GM12878 (cell line): ENCODE measurements around the gene PPP1R7. TPM values are rescaled to one million over a fixed set of nuclear protein-coding genes. Genes with fewer than 3 reads are reported as not detected.

Source experiments
- ATF3 ChIP-seq: IDR thresholded peaks from 2 replicates; pipeline ENCODE4 v1.6.1; 2011; ENCODE audit warnings: low read depth, mild to moderate bottlenecking, low read length, moderate library complexity, borderline replicate concordance; ENCODE audit errors: extremely low read depth
- CBFB ChIP-seq: IDR thresholded peaks from 2 replicates; pipeline ENCODE4 v1.6.1; 2016; ENCODE audit warnings: antibody characterized with exemption, low read depth
- CBX3 ChIP-seq: fragments of 200-600 bp; sonication (generic); IDR thresholded peaks from 2 replicates; pipeline ENCODE4 v1.6.1; 2016; ENCODE audit warnings: low read depth, borderline replicate concordance
- CTCF ChIP-seq, 3 experiments: IDR thresholded peaks in 2 of 3; conservative IDR thresholded peaks in 1 of 3; 2 replicates each; pipeline ENCODE4 v1.5.1; 2011; ENCODE audit warnings: low read depth in 3 of 3, low read length in 3 of 3, mild to moderate bottlenecking in 3 of 3, control low read depth in 2 of 3, moderate library complexity in 2 of 3, inconsistent platforms in 1 of 3, mixed read lengths in 1 of 3; ENCODE audit not compliant: control insufficient read depth in 2 of 3, insufficient read depth in 1 of 3; ENCODE audit errors: extremely low read depth in 1 of 3
- MEF2A ChIP-seq: IDR thresholded peaks from 2 replicates; pipeline ENCODE4 v1.6.1; 2011; ENCODE audit warnings: low read depth, mild to moderate bottlenecking, low read length, moderate library complexity; ENCODE audit not compliant: insufficient read depth
- MTA3 ChIP-seq: IDR thresholded peaks from 2 replicates; pipeline ENCODE4 v1.6.1; 2012; ENCODE audit warnings: low read length, inconsistent platforms, borderline replicate concordance
- NR2C1 ChIP-seq: fragments of 450-650 bp; IDR thresholded peaks from 2 replicates; pipeline ENCODE4 v1.6.1; 2017; ENCODE audit warnings: antibody characterized with exemption, mild to moderate bottlenecking, moderate library complexity
- POU2F2 ChIP-seq: IDR thresholded peaks from 3 replicates; pipeline ENCODE4 v1.6.1; 2011; ENCODE audit warnings: low read depth, mild to moderate bottlenecking, low read length, borderline replicate concordance
- SREBF1 ChIP-seq: IDR thresholded peaks from 2 replicates; pipeline ENCODE4 v1.6.1; 2012; ENCODE audit warnings: mild to moderate bottlenecking, low read length
- ZNF217 ChIP-seq: fragments of 450-650 bp; IDR thresholded peaks from 2 replicates; pipeline ENCODE4 v1.6.1; 2017; ENCODE audit warnings: antibody characterized with exemption, mild to moderate bottlenecking
- polyA plus RNA-seq, 11 experiments: library from polyadenylated mRNA; depleted of rRNA in 4 of 11; unstranded in 6 of 11; stranded (reverse) in 5 of 11; fragments of >200 nt; fragmentation: Nextera tagmentation in 4 of 11; fragmentation: Illumina TruSeq in 1 of 11; extraction: Ambion mirVana in 4 of 11; extraction: Trizol in 1 of 11; gene quantifications; 1 replicate in 1 of 11; 2 replicates in 10 of 11; pipeline versions ENCODE4 v1.2.1 to v1.2.3, GENCODE V29; 2011 to 2016; ENCODE audit warnings: inconsistent platforms in 2 of 11, missing spikeins in 2 of 11, low read depth in 1 of 11
- small RNA-seq: library from RNA; depleted of rRNA; stranded (forward); fragments of <200 nt; gene quantifications from one replicate; pipeline ENCODE3, GENCODE V24; 2014
- total RNA-seq, 4 experiments: library from RNA; depleted of rRNA in 3 of 4; stranded (reverse); fragments of >200 nt in 3 of 4; fragmentation: Illumina TruSeq in 1 of 4; extraction: Trizol in 1 of 4; gene quantifications; 2 replicates each; pipeline versions ENCODE4 v1.2.1 to v1.2.3, GENCODE V29; 2013 to 2021

The PPP1R7 gene
- total and polyA plus RNA-seq, 10 of the 15 experiments (the other 5 are each of a cell fraction or from before 2014, with no cell fraction given) = 78.5 to 174 (median 93.7) TPM

- TF ChIP-seq NR2C1 (no peak), ZNF217 (no peak), CTCF (IDR thresholded peaks at IDR 0.05 in 2 of 3, conservative IDR thresholded peaks at IDR 0.05 in 1 of 3; ENCODE audit: control insufficient read depth in 2 of 3, extremely low read depth in 1 of 3, insufficient read depth in 1 of 3, low read depth in 3 of 3, low read length in 3 of 3) (no peak), ATF3 (no peak), CBX3 (no peak), MTA3 (no peak), MEF2A (no peak), CBFB (no peak), POU2F2 (no peak), SREBF1 (no peak)
Measured at GRCh38 chr2:241232736-241233575, 82.7 kb downstream of the PPP1R7 start (continued).

Small RNAs within 50 kb of the gene (small RNA-seq; reads per million reads assigned to genes)
- gene AC005237.2 = not detected

Other genes with a start within 250 kb of the PPP1R7 start
Only the 7 nearest of the 8 such genes appear.
- gene SNED1, start 151.8 kb upstream of the PPP1R7 start, total RNA-seq (2014; rRNA removed) = 4.4 and 7.6 TPM in 2 replicates
- gene SNED1, start 151.8 kb upstream of the PPP1R7 start, total RNA-seq (2014; rRNA removed; fragmentation: Illumina TruSeq; extraction: Trizol) = 3.4 TPM in 2 replicates
- 5.5 and 7.3 TPM in 2 replicates for gene SNED1, start 151.8 kb upstream of the PPP1R7 start, total RNA-seq (2021)
- gene SNED1, start 151.8 kb upstream of the PPP1R7 start, polyA plus RNA-seq (2011; rRNA removed) = 3.6 and 4.4 TPM in 2 replicates
- gene SNED1, start 151.8 kb upstream of the PPP1R7 start, polyA plus RNA-seq (2014; fragmentation: Illumina TruSeq; extraction: Trizol) = 0.17 and 1.3 TPM in 2 replicates
- gene SNED1, start 151.8 kb upstream of the PPP1R7 start, polyA plus RNA-seq (2014; fragmentation: Nextera tagmentation; extraction: Ambion mirVana) = under 1 TPM; 0.05 to 0.18 TPM
- gene SNED1, start 151.8 kb upstream of the PPP1R7 start, polyA plus RNA-seq (2014; rRNA removed) = 6.5 and 8.4 TPM in 2 replicates
- 1 to 10 TPM; 1.7 to 2.5 TPM for gene SNED1, start 151.8 kb upstream of the PPP1R7 start, polyA plus RNA-seq (2016; fragmentation: Nextera tagmentation; extraction: Ambion mirVana)
- gene MTERF4, start 48.2 kb upstream of the PPP1R7 start, total RNA-seq (2014; rRNA removed) = 35.5 and 37.5 TPM in 2 replicates
- 52.0 and 56.3 TPM in 2 replicates for gene MTERF4, start 48.2 kb upstream of the PPP1R7 start, total RNA-seq (2014; rRNA removed; fragmentation: Illumina TruSeq; extraction: Trizol)
- gene MTERF4, start 48.2 kb upstream of the PPP1R7 start, total RNA-seq (2021) = 35.2 and 38.7 TPM in 2 replicates
- 63.6 and 66.4 TPM in 2 replicates for gene MTERF4, start 48.2 kb upstream of the PPP1R7 start, polyA plus RNA-seq (2011; rRNA removed)
- 69.1 and 85.4 TPM in 2 replicates for gene MTERF4, start 48.2 kb upstream of the PPP1R7 start, polyA plus RNA-seq (2014; fragmentation: Illumina TruSeq; extraction: Trizol)
- gene MTERF4, start 48.2 kb upstream of the PPP1R7 start, polyA plus RNA-seq (2014; fragmentation: Nextera tagmentation; extraction: Ambion mirVana) = 10 to 100 TPM; 36.7 to 45.0 TPM
- gene MTERF4, start 48.2 kb upstream of the PPP1R7 start, polyA plus RNA-seq (2014; rRNA removed) = 66.8 and 68.2 TPM in 2 replicates
- 10 to 100 TPM; 44.7 to 46.0 TPM for gene MTERF4, start 48.2 kb upstream of the PPP1R7 start, polyA plus RNA-seq (2016; fragmentation: Nextera tagmentation; extraction: Ambion mirVana)
- 32.6 and 35.2 TPM in 2 replicates for gene PASK, start 995 bp upstream of the PPP1R7 start, total RNA-seq (2014; rRNA removed)
- 21.7 and 21.8 TPM in 2 replicates for gene PASK, start 995 bp upstream of the PPP1R7 start, total RNA-seq (2014; rRNA removed; fragmentation: Illumina TruSeq; extraction: Trizol)
- gene PASK, start 995 bp upstream of the PPP1R7 start, total RNA-seq (2021) = 49.6 and 54.9 TPM in 2 replicates
- 59.4 and 62.2 TPM in 2 replicates for gene PASK, start 995 bp upstream of the PPP1R7 start, polyA plus RNA-seq (2011; rRNA removed)
- gene PASK, start 995 bp upstream of the PPP1R7 start, polyA plus RNA-seq (2014; fragmentation: Illumina TruSeq; extraction: Trizol) = 24.3 and 29.5 TPM in 2 replicates
- gene PASK, start 995 bp upstream of the PPP1R7 start, polyA plus RNA-seq (2014; fragmentation: Nextera tagmentation; extraction: Ambion mirVana) = 10 to 100 TPM in 1 of 2 experiments, 1 to 10 TPM in 1; 9.6 to 10.8 TPM
- 36.7 and 42.0 TPM in 2 replicates for gene PASK, start 995 bp upstream of the PPP1R7 start, polyA plus RNA-seq (2014; rRNA removed)
- 10 to 100 TPM; 25.0 to 27.6 TPM for gene PASK, start 995 bp upstream of the PPP1R7 start, polyA plus RNA-seq (2016; fragmentation: Nextera tagmentation; extraction: Ambion mirVana)
- gene ANO7, start 38.2 kb downstream of the PPP1R7 start, total RNA-seq (2014; rRNA removed) = 0.49 and 0.56 TPM in 2 replicates
- gene ANO7, start 38.2 kb downstream of the PPP1R7 start, total RNA-seq (2014; rRNA removed; fragmentation: Illumina TruSeq; extraction: Trizol) = 0.18 and 0.22 TPM in 2 replicates
- gene ANO7, start 38.2 kb downstream of the PPP1R7 start, total RNA-seq (2021) = 0.88 and 1.4 TPM in 2 replicates
- 0.56 and 1.2 TPM in 2 replicates for gene ANO7, start 38.2 kb downstream of the PPP1R7 start, polyA plus RNA-seq (2011; rRNA removed)
- 0.24 and 0.35 TPM in 2 replicates for gene ANO7, start 38.2 kb downstream of the PPP1R7 start, polyA plus RNA-seq (2014; fragmentation: Illumina TruSeq; extraction: Trizol)
- under 1 TPM; 0.08 to 0.11 TPM for gene ANO7, start 38.2 kb downstream of the PPP1R7 start, polyA plus RNA-seq (2014; fragmentation: Nextera tagmentation; extraction: Ambion mirVana)
- gene ANO7, start 38.2 kb downstream of the PPP1R7 start, polyA plus RNA-seq (2014; rRNA removed) = 0.47 and 1.1 TPM in 2 replicates
- under 1 TPM; 0.40 to 0.50 TPM for gene ANO7, start 38.2 kb downstream of the PPP1R7 start, polyA plus RNA-seq (2016; fragmentation: Nextera tagmentation; extraction: Ambion mirVana)
- gene HDLBP, start 165.2 kb downstream of the PPP1R7 start, total RNA-seq (2014; rRNA removed) = 275 and 279 TPM in 2 replicates
- 233 and 234 TPM in 2 replicates for gene HDLBP, start 165.2 kb downstream of the PPP1R7 start, total RNA-seq (2014; rRNA removed; fragmentation: Illumina TruSeq; extraction: Trizol)
- 344 and 348 TPM in 2 replicates for gene HDLBP, start 165.2 kb downstream of the PPP1R7 start, total RNA-seq (2021)
- 88.3 and 135 TPM in 2 replicates for gene HDLBP, start 165.2 kb downstream of the PPP1R7 start, polyA plus RNA-seq (2011; rRNA removed)
- 306 and 383 TPM in 2 replicates for gene HDLBP, start 165.2 kb downstream of the PPP1R7 start, polyA plus RNA-seq (2014; fragmentation: Illumina TruSeq; extraction: Trizol)
- gene HDLBP, start 165.2 kb downstream of the PPP1R7 start, polyA plus RNA-seq (2014; fragmentation: Nextera tagmentation; extraction: Ambion mirVana) = 10 to 100 TPM; 19.5 to 56.8 TPM
- 166 and 180 TPM in 2 replicates for gene HDLBP, start 165.2 kb downstream of the PPP1R7 start, polyA plus RNA-seq (2014; rRNA removed)
- 100 to 1,000 TPM; 264 to 273 TPM for gene HDLBP, start 165.2 kb downstream of the PPP1R7 start, polyA plus RNA-seq (2016; fragmentation: Nextera tagmentation; extraction: Ambion mirVana)
- gene SEPTIN2, start 165.5 kb downstream of the PPP1R7 start, total RNA-seq (2014; rRNA removed) = 228 and 270 TPM in 2 replicates
- 248 and 251 TPM in 2 replicates for gene SEPTIN2, start 165.5 kb downstream of the PPP1R7 start, total RNA-seq (2014; rRNA removed; fragmentation: Illumina TruSeq; extraction: Trizol)
- 222 and 244 TPM in 2 replicates for gene SEPTIN2, start 165.5 kb downstream of the PPP1R7 start, total RNA-seq (2021)
- 474 and 566 TPM in 2 replicates for gene SEPTIN2, start 165.5 kb downstream of the PPP1R7 start, polyA plus RNA-seq (2011; rRNA removed)
- 354 and 392 TPM in 2 replicates for gene SEPTIN2, start 165.5 kb downstream of the PPP1R7 start, polyA plus RNA-seq (2014; fragmentation: Illumina TruSeq; extraction: Trizol)
- 100 to 1,000 TPM; 169 to 174 TPM for gene SEPTIN2, start 165.5 kb downstream of the PPP1R7 start, polyA plus RNA-seq (2014; fragmentation: Nextera tagmentation; extraction: Ambion mirVana)
- 232 and 290 TPM in 2 replicates for gene SEPTIN2, start 165.5 kb downstream of the PPP1R7 start, polyA plus RNA-seq (2014; rRNA removed)
- 100 to 1,000 TPM; 315 to 334 TPM for gene SEPTIN2, start 165.5 kb downstream of the PPP1R7 start, polyA plus RNA-seq (2016; fragmentation: Nextera tagmentation; extraction: Ambion mirVana)
- 36.0 and 45.0 TPM in 2 replicates for gene FARP2, start 205.8 kb downstream of the PPP1R7 start, total RNA-seq (2014; rRNA removed)
- 32.7 and 36.8 TPM in 2 replicates for gene FARP2, start 205.8 kb downstream of the PPP1R7 start, total RNA-seq (2014; rRNA removed; fragmentation: Illumina TruSeq; extraction: Trizol)
- gene FARP2, start 205.8 kb downstream of the PPP1R7 start, total RNA-seq (2021) = 62.6 and 67.5 TPM in 2 replicates
- gene FARP2, start 205.8 kb downstream of the PPP1R7 start, polyA plus RNA-seq (2011; rRNA removed) = 47.1 and 51.8 TPM in 2 replicates
- gene FARP2, start 205.8 kb downstream of the PPP1R7 start, polyA plus RNA-seq (2014; fragmentation: Illumina TruSeq; extraction: Trizol) = 36.8 and 47.7 TPM in 2 replicates
- gene FARP2, start 205.8 kb downstream of the PPP1R7 start, polyA plus RNA-seq (2014; fragmentation: Nextera tagmentation; extraction: Ambion mirVana) = 1 to 10 TPM; 5.5 to 5.6 TPM
- 31.2 and 35.1 TPM in 2 replicates for gene FARP2, start 205.8 kb downstream of the PPP1R7 start, polyA plus RNA-seq (2014; rRNA removed)
- gene FARP2, start 205.8 kb downstream of the PPP1R7 start, polyA plus RNA-seq (2016; fragmentation: Nextera tagmentation; extraction: Ambion mirVana) = 10 to 100 TPM; 50.6 to 54.4 TPM